H1 (cell line): Measurements from ENCODE around the gene KIAA0930. TPM values are rescaled to one million over a fixed set of nuclear protein-coding genes. Genes with fewer than 3 reads are reported as not detected.

Experiments
- ASH2L ChIP-seq: fragments of 200-600, 300-600 bp; sonication (generic); IDR thresholded peaks from one replicate; pipeline ENCODE4 v1.7.1; 2017; ENCODE audit warnings: low read length
- CBX5 ChIP-seq: fragments of 300-800, 300-1000 bp; sonication (generic); IDR thresholded peaks from 2 replicates; pipeline ENCODE4 v1.7.1; 2016; ENCODE audit warnings: antibody characterized with exemption, low read length, low read depth
- CHD2 ChIP-seq: IDR thresholded peaks from 2 replicates; pipeline ENCODE4 v1.6.1; 2012; ENCODE audit warnings: low read length, improper control_type of control experiment
- EP300 ChIP-seq, 2 experiments: IDR thresholded peaks; 1 replicate in 1 of 2; 2 replicates in 1 of 2; pipeline ENCODE4 v1.6.1; 2011 to 2012; ENCODE audit warnings: low read depth in 2 of 2, low read length in 2 of 2, mild to moderate bottlenecking in 2 of 2, borderline replicate concordance in 1 of 2, inconsistent platforms in 1 of 2, moderate library complexity in 1 of 2
- EZH2 ChIP-seq: fragments of 200-600 bp; sonication (generic); IDR thresholded peaks from 2 replicates; pipeline ENCODE4 v1.7.1; 2012; ENCODE audit warnings: low read depth, mild to moderate bottlenecking, moderate library complexity, low read length, inconsistent platforms; ENCODE audit not compliant: severe bottlenecking
- GTF2F1 ChIP-seq: IDR thresholded peaks from 2 replicates; pipeline ENCODE4 v1.6.1; 2012; ENCODE audit warnings: low read depth, low read length, improper control_type of control experiment, borderline replicate concordance
- KDM5A ChIP-seq: fragments of 200-600 bp; IDR thresholded peaks from 2 replicates; pipeline ENCODE4 v1.7.1; 2012; ENCODE audit warnings: mild to moderate bottlenecking, low read length, inconsistent platforms, mixed read lengths
- SIRT6 ChIP-seq: IDR thresholded peaks from one replicate; pipeline ENCODE4 v1.7.1; 2012; ENCODE audit warnings: low read length, inconsistent platforms
- TEAD4 ChIP-seq: IDR thresholded peaks from 2 replicates; pipeline ENCODE4 v1.6.1; 2012; ENCODE audit warnings: low read depth, low read length, inconsistent platforms, mixed read lengths
- polyA plus RNA-seq, 7 experiments: library from polyadenylated mRNA; depleted of rRNA in 3 of 7; stranded (reverse) in 5 of 7; unstranded in 2 of 7; fragments of >200 nt in 5 of 7; fragments of 200-250 nt in 2 of 7; gene quantifications; 1 replicate in 5 of 7; 2 replicates in 1 of 7; 4 replicates in 1 of 7; pipeline versions ENCODE4 v1.2.1 to v1.2.3, GENCODE V29; 2011 to 2013; ENCODE audit warnings: missing spikeins in 2 of 7, mixed read lengths in 2 of 7
- total RNA-seq: library from RNA; stranded (reverse); fragmentation: NEBNext Ultra II Directional; extraction: Animal tissue kit (Norgen Biotek cat#: 25700); gene quantifications from 2 replicates; pipeline ENCODE4 v1.2.1, GENCODE V29; 2021

KIAA0930 gene
- total and polyA plus RNA-seq, 2 of the 8 experiments (the other 6 are each of a cell fraction or from before 2014, with no cell fraction given): 61.9 to 66.1 TPM

GRCh38 chr22:45151503-45151902 is 89.2 kb downstream of the KIAA0930 start (continued):
- TF ChIP-seq ASH2L (no peak), EP300 (IDR thresholded peaks at IDR 0.05; ENCODE audit: borderline replicate concordance in 1 of 2, low read depth in 2 of 2, low read length in 2 of 2) (no peak), KDM5A (no peak), TEAD4 (no peak), CHD2 (no peak), SIRT6 (no peak), CBX5 (no peak), GTF2F1 (no peak), EZH2 (no peak)
